Pancreas (tissue), 10 donors: Measurements from ENCODE around the gene NR2E1. TPM values are rescaled to one million over a fixed set of nuclear protein-coding genes. Genes with fewer than 3 reads are reported as not detected.

Experiments
- ATAC-seq, 4 donors: fragments of 200-7000 bp; cut with Tn5 transposase; one replicate each; pipeline versions ENCODE4 v1.8.0 to v1.9.1; 2020; ENCODE audit warnings: mild to moderate bottlenecking in 4 of 4, moderate library complexity in 4 of 4
- DNase-seq, 6 donors: peaks; one replicate each; pipeline ENCODE4 v3.0.0-alpha.2; 2020
- FAIRE-seq: peaks from 2 replicates; lab custom pipeline; 2012; peaks lifted over from hg19 to GRCh38; lab: Jason Lieb, UNC
- H3K27ac ChIP-seq, 4 donors: fragments of 200-600 bp; sonication (generic); 1 replicate in 3 of 4; 2 replicates in 1 of 4; pipeline versions ENCODE4 v1.5.0 to v1.8.0; 2020
- H3K27me3 ChIP-seq, 4 donors: fragments of 200-600 bp; one replicate each; pipeline ENCODE4 v1.8.0; 2021
- H3K36me3 ChIP-seq, 3 donors: fragments of 200-600 bp; sonication (generic) in 1 of 3; one replicate each; pipeline versions ENCODE4 v1.5.0 to v1.8.0; 2020 to 2021
- H3K4me1 ChIP-seq, 3 donors: fragments of 200-600 bp; one replicate each; pipeline ENCODE4 v1.8.0; 2021
- H3K4me3 ChIP-seq, 4 donors: fragments of 200-600 bp; sonication (generic) in 2 of 4; one replicate each; pipeline versions ENCODE4 v1.5.0 to v1.8.0; 2020 to 2021
- H3K9me3 ChIP-seq, 4 donors: fragments of 200-600 bp; one replicate each; pipeline ENCODE4 v1.8.0; 2021
- CTCF ChIP-seq, 4 donors: fragments of 200-600 bp; sonication (generic) in 3 of 4; IDR thresholded peaks; one replicate each; pipeline versions ENCODE4 v1.5.0 to v1.8.0; 2021; ENCODE audit warnings: antibody characterized with exemption in 4 of 4
- WGBS, 2 donors: extraction: QIAGEN DNeasy Blood & Tissue Kit; methylation state at CpG; one replicate each; pipeline ENCODE4 v1.1.7; 2013; 5-methylcytosine and 5-hydroxymethylcytosine counted together
- intact Hi-C, 3 donors: fragments of 100-400 bp; cut with DNase I; formaldehyde crosslinking; loops; one replicate each; pipeline versions ENCODE4 v1.11.1 to v1.14.2; 2022
- polyA plus RNA-seq, 2 donors: library from polyadenylated mRNA; stranded (reverse); fragments of 200-250 nt; gene quantifications; one replicate each; pipeline ENCODE4 v1.2.3, GENCODE V29; 2013
- total RNA-seq, 6 donors: library from RNA; stranded (reverse); fragmentation: NEBNext Ultra II Directional in 4 of 6; extraction: Animal tissue kit (Norgen Biotek cat#: 25700) in 4 of 6; gene quantifications; one replicate each; pipeline versions ENCODE4 v1.2.1 to v1.2.4, GENCODE V29; 2021 to 2023
- donor health status: healthy with polysubstance abuse.
- donor health status: DM: no; HTN: no; CAD: no; lungs with moderate emphysema.
- donor health status: DM: no; HTN: no; CAD: no.
- donor health status: control.
- donor health status: control.
- donor health status: Bipolar disorder and iron deficiency.
- donor health status: DM: yes; HTN: yes; CAD: no.
- donor health status: DM: no; HTN: no; CAD: no.
- donor health status: DM: no; HTN: no; CAD: no.
- donor health status: DM: yes; HTN: yes; CAD: no.

Gene NR2E1
- total and polyA plus RNA-seq, 8 donors, result 0.02 to 0.19 (median 0.06) TPM; not detected in 5

- no peak for TF ChIP-seq CTCF (IDR thresholded peaks at IDR 0.05)
- peak overlapping the region in 1 of 4 donors; percentile 87 for H3K27ac ChIP-seq
- H3K4me1 ChIP-seq, result peaks cover 3 to 9% (median 8%) of the 10 kb centered on the region in 3 donors
- ATAC-seq (no peak), DNase-seq (no peak), FAIRE-seq (no peak)
- intact Hi-C loops, result no loop called here
- 63 to 64% methylated on average over 4 of the region's 4 CpGs for WGBS, 2 donors
- H3K27me3 ChIP-seq, result no peaks in the 10 kb centered on the region
- H3K9me3 ChIP-seq, result no peaks in the 10 kb centered on the region
- H3K36me3 ChIP-seq, result no peaks in the 10 kb centered on the region
- no peak overlapping the region for H3K4me3 ChIP-seq
These were observed 33.0 kb upstream of the NR2E1 start for GRCh38 chr6:108132863-108133262.

- ATAC-seq, result peak; percentile 97 to 99 (median 98)
These were observed 32.1 kb upstream of the NR2E1 start for GRCh38 chr6:108133594-108134179.

GRCh38 chr6:108134213-108134970 lies 31.4 kb upstream of the NR2E1 start:
- Histone ChIP-seq H3K4me1 (peaks cover 3 to 7% (median 5%) of the 10 kb centered on the region in 3 donors), H3K4me3 (peak overlapping the region in 2 of 4 donors; percentile 37 to 38), H3K27me3 (no peaks in the 10 kb centered on the region), H3K27ac (peak overlapping the region; percentile 87 to 96 (median 92)), H3K9me3 (no peaks in the 10 kb centered on the region), H3K36me3 (no peaks in the 10 kb centered on the region)
- WGBS, 2 donors, result 34 to 35% methylated on average over 18 of the region's 18 CpGs
- FAIRE-seq (no peak), DNase-seq (no peak), ATAC-seq (no peak)
- TF ChIP-seq CTCF (IDR thresholded peaks at IDR 0.05), result no peak
- intact Hi-C loops, result no loop called here

More at GRCh38 chr6:108133594-108134179, 32.1 kb upstream of the NR2E1 start:
- FAIRE-seq, result no peak
- no peaks in the 10 kb centered on the region for H3K36me3 ChIP-seq
- intact Hi-C loops, result no loop called here
- H3K27me3 ChIP-seq, result no peaks in the 10 kb centered on the region
- H3K4me3 ChIP-seq, result peak overlapping the region in 3 of 4 donors; percentile 13 to 38 (median 37)
- peaks cover 3 to 7% (median 5%) of the 10 kb centered on the region in 3 donors for H3K4me1 ChIP-seq
- H3K9me3 ChIP-seq, result no peaks in the 10 kb centered on the region
- DNase-seq, result peak; percentile 80 to 91 (median 85)
- peak overlapping the region; percentile 87 to 96 (median 92) for H3K27ac ChIP-seq
- WGBS, 2 donors, result 2 to 3% methylated on average over 33 to 36 of the region's 36 CpGs
- TF ChIP-seq CTCF (IDR thresholded peaks at IDR 0.05), result no peak

- Histone ChIP-seq H3K36me3 (no peaks in the 10 kb centered on the region), H3K9me3 (no peaks in the 10 kb centered on the region), H3K4me3 (no peak overlapping the region), H3K4me1 (no peaks in the 10 kb centered on the region), H3K27me3 (no peaks in the 10 kb centered on the region), H3K27ac (no peak overlapping the region)
- no peak for FAIRE-seq
- no peak for ATAC-seq
- intact Hi-C loops, result no loop called here
- 80 to 92% methylated on average over 1 of the region's 1 CpG for WGBS, 2 donors
- TF ChIP-seq CTCF (IDR thresholded peaks at IDR 0.05), result no peak
- DNase-seq, result no peak
These were observed 23.6 kb upstream of the NR2E1 start for GRCh38 chr6:108142240-108142639.
